Astrocyte of the spinal cord (primary cell): ENCODE measurements around the gene TP53TG5.

Experiments used
- DNase-seq: peaks from one replicate; pipeline ENCODE4 v3.0.0; 2011; ENCODE audit warnings: low read depth, low spot score
- H3K4me3 ChIP-seq: 2 replicates; pipeline ENCODE4 v1.5.1; 2011; ENCODE audit warnings: low read depth, mild to moderate bottlenecking, low read length, moderate library complexity
- CTCF ChIP-seq: IDR thresholded peaks from 2 replicates; pipeline ENCODE4 v1.5.1; 2012; ENCODE audit warnings: low read depth, mild to moderate bottlenecking, low read length, inconsistent platforms
- in situ Hi-C: cut with HindIII; loops from 2 replicates; pipeline ENCODE4 v1.10.0; 2017; ENCODE audit warnings: low sequenced_read_pairs

The TP53TG5 gene

GRCh38 chr20:45368221-45368980 is 9.7 kb downstream of the TP53TG5 start:
- no peak overlapping the region for H3K4me3 ChIP-seq
- TF ChIP-seq CTCF: no peak
- DNase-seq: no peak
- in situ Hi-C loops: no loop called here

DNA sequence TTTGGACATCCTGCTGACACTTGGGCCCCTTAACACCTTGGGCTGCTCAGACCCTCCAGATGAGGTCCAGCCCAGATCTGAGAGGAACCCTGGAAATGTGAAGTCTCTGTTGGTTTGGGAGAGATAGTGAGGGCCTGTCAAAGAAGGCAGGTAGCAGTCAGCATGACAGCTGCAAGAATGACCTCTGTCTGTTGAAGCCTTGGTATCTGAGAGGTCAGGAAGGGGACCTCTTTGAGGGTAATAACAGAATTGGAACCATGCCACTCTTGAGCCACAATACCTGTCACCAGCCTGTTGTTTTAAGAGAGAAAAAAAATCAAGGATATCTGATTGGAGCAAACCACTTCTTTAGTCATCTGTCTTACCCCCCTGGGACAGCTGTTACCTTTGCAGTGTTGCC is 11.0 kb downstream of the TP53TG5 start:
- TF ChIP-seq CTCF: no peak
- no peak for DNase-seq
- in situ Hi-C loops: no loop called here
- H3K4me3 ChIP-seq: no peak overlapping the region

DNA sequence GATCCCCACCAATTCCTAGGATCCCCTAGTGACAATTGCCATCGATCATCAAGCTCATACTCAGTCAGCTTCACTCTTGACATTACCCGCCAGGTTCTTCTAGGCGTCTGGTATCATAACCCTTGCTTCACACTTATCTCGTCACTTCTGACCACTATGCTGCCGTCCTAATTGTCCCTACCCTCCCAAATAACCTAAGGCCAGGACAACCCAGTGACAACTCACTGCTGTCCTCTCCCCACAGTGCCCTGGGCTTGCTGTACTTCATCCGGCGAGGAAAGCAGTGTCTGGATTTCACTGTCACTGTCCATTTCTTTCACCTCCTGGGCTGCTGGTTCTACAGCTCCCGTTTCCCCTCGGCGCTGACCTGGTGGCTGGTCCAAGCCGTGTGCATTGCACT is 11.5 kb downstream of the TP53TG5 start:
- no peak for DNase-seq
- H3K4me3 ChIP-seq: no peak overlapping the region
- no peak for TF ChIP-seq CTCF
- in situ Hi-C loops: no loop called here

DNA sequence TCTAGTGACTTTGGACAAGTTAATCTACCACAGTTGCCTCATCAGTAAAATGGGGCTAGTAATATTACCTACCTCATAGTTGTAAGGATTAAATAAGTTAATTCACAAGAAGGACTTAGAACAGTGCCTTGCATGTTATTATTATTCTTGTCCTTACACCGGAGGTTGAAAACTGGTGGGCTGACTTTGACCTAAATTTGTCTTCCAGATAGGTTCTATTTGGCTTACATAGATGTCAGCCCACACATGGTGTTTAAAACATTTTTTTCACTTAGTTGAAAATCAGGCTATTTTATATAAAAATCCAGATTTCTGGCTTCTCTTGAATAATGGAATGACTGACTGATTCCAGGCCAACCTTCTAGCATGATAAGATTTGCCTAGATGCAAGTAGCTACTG is 11.9 kb downstream of the TP53TG5 start:
- no peak overlapping the region for H3K4me3 ChIP-seq
- in situ Hi-C loops: no loop called here
- no peak for DNase-seq
- TF ChIP-seq CTCF: no peak

DNA sequence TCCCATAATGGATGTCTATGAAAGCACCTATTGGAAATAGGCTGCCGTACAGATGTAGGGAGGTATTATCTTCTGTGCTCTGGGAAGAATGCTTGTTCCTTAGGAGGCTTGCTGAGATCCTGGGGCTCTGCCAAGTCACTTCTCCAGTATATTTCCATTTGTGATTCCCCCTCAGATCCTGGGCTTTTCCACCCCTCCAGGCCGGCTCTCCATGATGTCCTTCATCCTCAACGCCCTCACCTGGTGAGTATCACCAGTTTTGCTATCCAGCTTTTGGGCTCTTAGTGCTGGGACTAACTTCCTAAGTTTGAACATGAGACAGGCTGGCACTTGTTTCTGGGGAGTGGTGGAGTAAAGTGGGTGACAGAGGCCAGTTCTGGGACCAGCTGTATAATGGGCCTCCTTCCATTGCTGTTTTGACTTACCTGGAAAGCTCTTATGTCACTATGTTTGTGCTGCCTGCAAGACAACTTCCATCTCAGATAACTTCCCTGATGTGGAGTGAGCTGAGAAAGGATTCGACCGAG is 12.6 kb downstream of the TP53TG5 start:
- no peak for TF ChIP-seq CTCF
- in situ Hi-C loops: no loop called here
- DNase-seq: no peak
- no peak overlapping the region for H3K4me3 ChIP-seq

GRCh38 chr20:45363611-45364492 is 14.3 kb downstream of the TP53TG5 start:
- DNase-seq: no peak
- H3K4me3 ChIP-seq: peak overlapping the region; percentile 82
- in situ Hi-C loops: no loop called here
- TF ChIP-seq CTCF: no peak
